CD4-positive, alpha-beta T cell (primary cell): ENCODE measurements around the gene CPNE9. TPM values are rescaled to one million over a fixed set of nuclear protein-coding genes. Genes with fewer than 3 reads are reported as not detected.

Experiments used
- ATAC-seq: fragments of 200-7000 bp; cut with Tn5 transposase; one replicate; pipeline ENCODE4 v1.10.0; 2022; ENCODE audit warnings: mild to moderate bottlenecking; ENCODE audit not compliant: poor library complexity
- CTCF ChIA-PET: fragments of 350-600 bp; sonication (Branson Sonifier 250); formaldehyde crosslinking; loops from one replicate; lab custom pipeline; 2021; ENCODE audit warnings: antibody characterized with exemption, inconsistent platforms; lab: Charles Lee
- POLR2A ChIA-PET: fragments of 350-600 bp; sonication (Branson Sonifier 250); formaldehyde crosslinking; loops from one replicate; lab custom pipeline; 2021; ENCODE audit warnings: antibody characterized with exemption, inconsistent platforms; lab: Charles Lee
- DNase-seq, 14 experiments: peaks; one replicate each; pipeline ENCODE4 v3.0.0-alpha.2; 2013 to 2020; ENCODE audit warnings: mixed read lengths in 2 of 14
- H3K27ac ChIP-seq, 2 donors: one replicate each; pipeline versions ENCODE4 v1.5.1 to v1.7.0; 2013; ENCODE audit warnings: low read length in 2 of 2, low read depth in 1 of 2, mild to moderate bottlenecking in 1 of 2
- H3K27me3 ChIP-seq, 2 experiments: 1 replicate in 1 of 2; 2 replicates in 1 of 2; pipeline versions ENCODE4 v1.6.1 to v1.7.0; 2013; ENCODE audit warnings: low read length in 2 of 2, control low read depth in 1 of 2, mild to moderate bottlenecking in 1 of 2, moderate library complexity in 1 of 2; ENCODE audit not compliant: insufficient read depth in 2 of 2, control insufficient read depth in 1 of 2
- H3K36me3 ChIP-seq: one replicate; pipeline ENCODE4 v1.6.1; 2013; ENCODE audit warnings: low read length, control low read depth; ENCODE audit not compliant: insufficient read depth
- H3K4me1 ChIP-seq: one replicate; pipeline ENCODE4 v1.6.1; 2013; ENCODE audit warnings: low read length, control low read depth; ENCODE audit not compliant: insufficient read depth
- H3K4me3 ChIP-seq: one replicate; pipeline ENCODE4 v1.5.1; 2013; ENCODE audit warnings: mild to moderate bottlenecking, low read length, moderate library complexity
- H3K9me3 ChIP-seq, 2 experiments: 1 replicate in 1 of 2; 2 replicates in 1 of 2; pipeline versions ENCODE4 v1.6.1 to v1.7.0; 2013; ENCODE audit warnings: low read length in 2 of 2, mild to moderate bottlenecking in 2 of 2, control low read depth in 1 of 2, moderate library complexity in 1 of 2; ENCODE audit not compliant: control insufficient read depth in 1 of 2, insufficient read depth in 1 of 2
- H3K27ac Mint-ChIP-seq: one replicate; pipeline ENCODE4 v1.8.0; 2020; ENCODE audit warnings: mixed read lengths
- H3K27me3 Mint-ChIP-seq: one replicate; pipeline ENCODE4 v1.8.0; 2021; ENCODE audit warnings: mixed read lengths
- H3K36me3 Mint-ChIP-seq: one replicate; pipeline ENCODE4 v1.8.0; 2021; ENCODE audit warnings: low read depth, mixed read lengths
- H3K4me1 Mint-ChIP-seq: one replicate; pipeline ENCODE4 v1.8.0; 2021; ENCODE audit warnings: low read depth, mixed read lengths
- H3K4me3 Mint-ChIP-seq: one replicate; pipeline ENCODE4 v1.8.0; 2020; ENCODE audit warnings: mild to moderate bottlenecking, mixed read lengths
- H3K9me3 Mint-ChIP-seq: one replicate; pipeline ENCODE4 v1.8.0; 2020; ENCODE audit warnings: mixed read lengths
- CTCF ChIP-seq: fragments of 200-600 bp; IDR thresholded peaks from one replicate; pipeline ENCODE4 v1.8.0; 2022; ENCODE audit warnings: antibody characterized with exemption, mild to moderate bottlenecking
- intact Hi-C, 2 experiments: fragments of 100-400 bp; cut with DNase I in 1 of 2; cut with micrococcal nuclease in 1 of 2; formaldehyde crosslinking; loops; one replicate each; pipeline versions ENCODE4 v1.15.1 to v1.9.0; 2023 to 2025; cut with DNase I, micrococcal nuclease
- total RNA-seq, 174 experiments: library from RNA in 2 of 174; stranded (reverse) in 2 of 174; gene quantifications; one replicate each; pipeline ENCODE4 v1.2.3 and lab custom pipeline; 2021 to 2026

CPNE9 gene
- total RNA-seq, 2 experiments from 2014 or later: 0.33 to 0.45 TPM

DNA sequence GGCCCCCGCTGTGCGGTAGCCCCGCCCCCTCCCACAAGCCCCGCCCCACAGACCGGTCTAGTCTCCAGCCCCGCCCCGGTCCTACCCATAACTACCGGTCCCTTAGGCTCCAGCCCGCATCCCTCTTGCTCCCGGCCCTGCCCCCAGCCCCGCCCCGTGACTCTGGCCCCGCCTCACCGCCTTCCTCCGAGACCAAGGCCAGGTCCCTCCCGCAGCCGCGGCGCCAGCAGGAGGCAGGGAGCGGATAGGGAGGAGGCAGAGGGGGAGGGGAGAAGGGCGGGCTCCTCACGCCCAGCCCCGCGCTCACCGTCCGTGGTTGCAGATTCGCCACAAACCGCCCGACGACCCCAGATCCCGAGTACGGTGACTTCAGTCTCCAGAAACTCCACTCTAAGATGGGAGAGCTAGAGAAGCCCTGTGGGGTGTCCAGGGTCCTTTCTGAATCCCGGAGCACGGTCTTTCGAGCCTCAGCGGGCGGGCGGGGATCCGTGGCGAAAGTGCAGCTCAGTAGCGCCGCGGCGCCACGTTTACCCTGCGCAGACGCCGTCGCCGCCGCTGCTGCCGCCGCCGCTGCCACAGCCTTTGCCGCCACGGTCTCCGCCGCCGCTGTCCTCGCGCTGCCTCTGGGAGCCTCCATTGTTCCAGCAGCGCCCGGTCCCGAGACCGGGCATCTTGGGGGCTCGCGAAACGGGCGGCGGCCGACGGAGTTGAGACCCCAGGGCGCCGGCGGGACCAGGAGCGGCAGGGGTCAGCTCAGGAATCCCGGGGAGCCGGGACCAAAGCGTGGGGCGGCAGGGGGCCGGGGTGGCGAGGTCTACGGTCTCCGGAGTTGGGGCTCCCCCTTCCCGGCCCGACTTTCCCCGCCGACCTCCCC, 27.8 kb downstream of the CPNE9 start, which contains the start of gene BRPF1:
BRPF1 (plus strand) TSS at position 530 of the 874 bp plus-strand sequence. CDS start 2,406 bp downstream, outside the sequence.
- DNase-seq (peak; percentile 98 to 100 (median 100)), ATAC-seq (peak; percentile 91)
- H3K27me3 ChIP-seq: no peaks in the 10 kb centered on the region
- peaks cover 45% of the 10 kb centered on the region for H3K4me1 ChIP-seq
- H3K36me3 Mint-ChIP-seq: peaks cover 51% of the 10 kb centered on the region
- H3K27me3 Mint-ChIP-seq: no peaks in the 10 kb centered on the region
- H3K27ac ChIP-seq: peak within 1 kb of the TSS; percentile 84 to 96
- H3K4me3 Mint-ChIP-seq: peak within 1 kb of the TSS; percentile 88
- CTCF ChIA-PET: interaction anchor here (1.1 to 1.2 kb wide), 2 partner anchors 15 to 18 kb away, joined by 3 to 5 read pairs; partner anchors contain the start of gene OGG1
- peaks cover 79% of the 10 kb centered on the region for H3K4me1 Mint-ChIP-seq
- POLR2A ChIA-PET: interaction anchor here (1.0 to 4.1 kb wide), 14 partner anchors 9 to 335 kb away, joined by 3 to 33 read pairs (median 6); partner anchors contain the start of genes ARPC4, CRELD1, JAGN1 and MTMR14
- H3K4me3 ChIP-seq: peak within 1 kb of the TSS; percentile 86
- no peak for TF ChIP-seq CTCF
- H3K36me3 ChIP-seq: peaks cover 21% of the 10 kb centered on the region
- peak within 1 kb of the TSS; percentile 91 for H3K27ac Mint-ChIP-seq
- no peaks in the 10 kb centered on the region for H3K9me3 ChIP-seq
- intact Hi-C loops: loop anchor here (1.0 to 10.0 kb wide), 7 partner anchors 18 to 769 kb away; partner anchors contain the start of genes TADA3 (in 2 of the 2), ARPC4 (in 1 of the 2), MTMR14 (in 1 of the 2) and OGG1 (in 1 of the 2)
- H3K9me3 Mint-ChIP-seq: no peaks in the 10 kb centered on the region

- Histone ChIP-seq H3K4me3 (peak overlapping the region; percentile 86), H3K36me3 (peaks cover 29% of the 10 kb centered on the region), H3K27ac (peak overlapping the region; percentile 84 to 96), H3K27me3 (no peaks in the 10 kb centered on the region), H3K4me1 (peaks cover 38% of the 10 kb centered on the region), H3K9me3 (no peaks in the 10 kb centered on the region)
- TF ChIP-seq CTCF: no peak
- ChIA-PET CTCF (interaction anchor here (1.1 to 1.6 kb wide), 2 partner anchors 16 to 21 kb away, joined by 3 read pairs; no protein-coding TSS in a partner anchor), POLR2A (interaction anchor here (1.0 to 4.1 kb wide), 12 partner anchors 8 to 335 kb away, joined by 3 to 33 read pairs (median 7); partner anchors contain the start of genes ARPC4, CAMK1, CRELD1 and JAGN1)
- intact Hi-C loops: loop anchor here (5.0 to 10.0 kb wide), 4 partner anchors 63 to 770 kb away; partner anchors contain the start of genes ARPC4 (in 1 of the 2), MTMR14 (in 1 of the 2), RAD18 (in 1 of the 2) and TADA3 (in 1 of the 2)
- Mint-ChIP-seq H3K4me3 (peak overlapping the region; percentile 88), H3K27ac (peak overlapping the region; percentile 81), H3K27me3 (no peaks in the 10 kb centered on the region), H3K4me1 (peaks cover 75% of the 10 kb centered on the region), H3K36me3 (peaks cover 59% of the 10 kb centered on the region), H3K9me3 (no peaks in the 10 kb centered on the region)
- no peak for ATAC-seq
- DNase-seq: peak in 12 of 14 experiments; percentile 8 to 71 (median 19)
Measured at GRCh38 chr3:9732080-9732739, 28.6 kb downstream of the CPNE9 start.

GRCh38 chr3:9732740-9733115, 29.1 kb downstream of the CPNE9 start:
- peak overlapping the region; percentile 84 to 96 for H3K27ac ChIP-seq
- H3K36me3 ChIP-seq: peaks cover 34% of the 10 kb centered on the region
- ATAC-seq: no peak
- POLR2A ChIA-PET: interaction anchor here (1.1 to 4.1 kb wide), 8 partner anchors 10 to 336 kb away, joined by 3 to 33 read pairs (median 12); partner anchors contain the start of genes ARPC4, CAMK1, JAGN1 and MTMR14
- CTCF ChIA-PET: interaction anchor here (1.6 kb wide), 1 partner anchor 20 kb away, joined by 3 read pairs; no protein-coding TSS in a partner anchor
- peak overlapping the region; percentile 81 for H3K27ac Mint-ChIP-seq
- H3K9me3 ChIP-seq: no peaks in the 10 kb centered on the region
- DNase-seq: no peak
- no peaks in the 10 kb centered on the region for H3K9me3 Mint-ChIP-seq
- peaks cover 63% of the 10 kb centered on the region for H3K36me3 Mint-ChIP-seq
- TF ChIP-seq CTCF: no peak
- peak overlapping the region; percentile 88 for H3K4me3 Mint-ChIP-seq
- H3K27me3 Mint-ChIP-seq: no peaks in the 10 kb centered on the region
- no peaks in the 10 kb centered on the region for H3K27me3 ChIP-seq
- peak overlapping the region; percentile 86 for H3K4me3 ChIP-seq
- intact Hi-C loops: loop anchor here (1.0 to 10.0 kb wide), 5 partner anchors 16 to 770 kb away; partner anchors contain the start of genes ARPC4 (in 1 of the 2), MTMR14 (in 1 of the 2), RAD18 (in 1 of the 2) and TADA3 (in 1 of the 2)
- peaks cover 32% of the 10 kb centered on the region for H3K4me1 ChIP-seq
- peaks cover 70% of the 10 kb centered on the region for H3K4me1 Mint-ChIP-seq
